Measurements from ENCODE around the gene SLC40A1.

The SLC40A1 gene

DNA sequence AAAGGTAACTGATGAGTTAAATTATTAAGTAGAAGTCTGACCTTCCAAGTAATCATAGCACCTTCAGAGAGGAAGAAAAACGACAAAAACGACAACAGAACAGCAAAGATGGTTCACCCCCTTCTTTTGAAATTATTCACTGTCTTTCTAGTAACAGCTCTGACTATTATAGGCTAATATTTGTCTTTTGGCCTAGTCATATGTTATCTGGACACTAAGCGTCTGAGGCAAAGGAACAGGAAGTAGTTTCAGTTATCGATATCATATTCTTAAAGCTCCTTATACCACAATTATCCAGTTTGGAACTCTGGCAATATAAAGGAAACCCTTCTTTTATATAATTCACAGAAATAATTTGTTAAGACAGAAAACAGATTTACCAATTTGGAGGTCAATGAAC lies 27.6 kb upstream of the SLC40A1 start:
- TF ChIP-seq SIN3A (IDR thresholded peaks at IDR 0.05; ENCODE audit: borderline replicate concordance, insufficient read depth, low read length) (no peak), POLR2AphosphoS5 (IDR thresholded peaks at IDR 0.05; ENCODE audit: low read depth, low read length) (no peak), TAF1 (IDR thresholded peaks at IDR 0.05; ENCODE audit: borderline replicate concordance, insufficient read depth, low read length) (no peak), FOXP2 (optimal IDR thresholded peaks at IDR 0.05; ENCODE audit: borderline replicate concordance, extremely low read depth, extremely low read length, insufficient read depth) (no peak)
- TF ChIP-seq, protein P1, sequence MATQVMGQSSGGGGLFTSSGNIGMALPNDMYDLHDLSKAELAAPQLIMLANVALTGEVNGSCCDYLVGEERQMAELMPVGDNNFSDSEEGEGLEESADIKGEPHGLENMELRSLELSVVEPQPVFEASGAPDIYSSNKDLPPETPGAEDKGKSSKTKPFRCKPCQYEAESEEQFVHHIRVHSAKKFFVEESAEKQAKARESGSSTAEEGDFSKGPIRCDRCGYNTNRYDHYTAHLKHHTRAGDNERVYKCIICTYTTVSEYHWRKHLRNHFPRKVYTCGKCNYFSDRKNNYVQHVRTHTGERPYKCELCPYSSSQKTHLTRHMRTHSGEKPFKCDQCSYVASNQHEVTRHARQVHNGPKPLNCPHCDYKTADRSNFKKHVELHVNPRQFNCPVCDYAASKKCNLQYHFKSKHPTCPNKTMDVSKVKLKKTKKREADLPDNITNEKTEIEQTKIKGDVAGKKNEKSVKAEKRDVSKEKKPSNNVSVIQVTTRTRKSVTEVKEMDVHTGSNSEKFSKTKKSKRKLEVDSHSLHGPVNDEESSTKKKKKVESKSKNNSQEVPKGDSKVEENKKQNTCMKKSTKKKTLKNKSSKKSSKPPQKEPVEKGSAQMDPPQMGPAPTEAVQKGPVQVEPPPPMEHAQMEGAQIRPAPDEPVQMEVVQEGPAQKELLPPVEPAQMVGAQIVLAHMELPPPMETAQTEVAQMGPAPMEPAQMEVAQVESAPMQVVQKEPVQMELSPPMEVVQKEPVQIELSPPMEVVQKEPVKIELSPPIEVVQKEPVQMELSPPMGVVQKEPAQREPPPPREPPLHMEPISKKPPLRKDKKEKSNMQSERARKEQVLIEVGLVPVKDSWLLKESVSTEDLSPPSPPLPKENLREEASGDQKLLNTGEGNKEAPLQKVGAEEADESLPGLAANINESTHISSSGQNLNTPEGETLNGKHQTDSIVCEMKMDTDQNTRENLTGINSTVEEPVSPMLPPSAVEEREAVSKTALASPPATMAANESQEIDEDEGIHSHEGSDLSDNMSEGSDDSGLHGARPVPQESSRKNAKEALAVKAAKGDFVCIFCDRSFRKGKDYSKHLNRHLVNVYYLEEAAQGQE (IDR thresholded peaks at IDR 0.05; ENCODE audit: insufficient read depth in 1 of 2, low read depth in 2 of 2, low read length in 2 of 2) = no peak

DNA sequence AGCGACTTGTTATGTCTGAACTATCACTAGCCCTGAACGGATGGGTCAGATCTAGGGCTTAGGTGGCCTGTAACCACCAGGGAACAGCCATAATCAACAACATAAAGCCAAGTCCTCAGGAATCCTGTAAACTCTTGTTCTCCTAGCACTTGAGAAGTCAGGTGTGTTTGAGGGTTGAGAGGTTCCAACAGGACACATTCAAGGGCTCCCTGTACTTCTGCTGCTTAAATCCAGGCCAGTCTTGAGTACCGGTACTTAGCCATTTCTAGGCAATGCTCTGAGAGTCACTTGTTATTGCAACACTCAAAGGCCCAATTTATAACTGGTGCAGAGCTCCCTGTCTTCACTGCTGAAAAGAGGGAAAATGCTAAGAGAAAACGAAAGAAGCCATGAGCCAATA lies 21.6 kb upstream of the SLC40A1 start:
- TF ChIP-seq SIN3A (IDR thresholded peaks at IDR 0.05; ENCODE audit: borderline replicate concordance, insufficient read depth, low read length) = no peak
- TF ChIP-seq, protein P1 (IDR thresholded peaks at IDR 0.05; ENCODE audit: insufficient read depth in 1 of 2, low read depth in 2 of 2, low read length in 2 of 2) = no peak
- no peak for TF ChIP-seq POLR2AphosphoS5 (IDR thresholded peaks at IDR 0.05; ENCODE audit: low read depth, low read length)
- no peak for TF ChIP-seq TAF1 (IDR thresholded peaks at IDR 0.05; ENCODE audit: borderline replicate concordance, insufficient read depth, low read length)
- TF ChIP-seq FOXP2 (optimal IDR thresholded peaks at IDR 0.05; ENCODE audit: borderline replicate concordance, extremely low read depth, extremely low read length, insufficient read depth) = no peak

DNA sequence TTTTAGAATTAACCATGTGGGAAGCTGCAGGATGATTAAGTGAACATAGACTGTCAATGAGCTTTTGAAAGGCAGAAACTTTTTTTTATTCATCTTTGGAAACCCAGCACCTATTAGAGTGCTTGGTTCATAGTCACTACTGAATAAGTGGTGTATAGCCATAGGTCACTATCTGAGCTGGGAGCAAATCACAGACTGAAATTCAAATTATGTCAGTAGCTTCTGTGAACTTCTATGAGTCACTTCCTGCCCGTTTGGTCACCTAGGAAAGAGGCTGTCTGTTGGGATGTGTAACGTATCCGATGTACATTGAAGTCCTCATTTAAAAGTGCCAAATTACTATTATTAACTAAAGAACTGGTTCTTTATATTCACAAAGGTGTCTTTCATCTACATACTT lies 20.5 kb upstream of the SLC40A1 start:
- no peak for TF ChIP-seq POLR2AphosphoS5 (IDR thresholded peaks at IDR 0.05; ENCODE audit: low read depth, low read length)
- no peak for TF ChIP-seq TAF1 (IDR thresholded peaks at IDR 0.05; ENCODE audit: borderline replicate concordance, insufficient read depth, low read length)
- TF ChIP-seq FOXP2 (optimal IDR thresholded peaks at IDR 0.05; ENCODE audit: borderline replicate concordance, extremely low read depth, extremely low read length, insufficient read depth) = no peak
- TF ChIP-seq, protein P1 (IDR thresholded peaks at IDR 0.05; ENCODE audit: insufficient read depth in 1 of 2, low read depth in 2 of 2, low read length in 2 of 2) = no peak
- TF ChIP-seq SIN3A (IDR thresholded peaks at IDR 0.05; ENCODE audit: borderline replicate concordance, insufficient read depth, low read length) = no peak

DNA sequence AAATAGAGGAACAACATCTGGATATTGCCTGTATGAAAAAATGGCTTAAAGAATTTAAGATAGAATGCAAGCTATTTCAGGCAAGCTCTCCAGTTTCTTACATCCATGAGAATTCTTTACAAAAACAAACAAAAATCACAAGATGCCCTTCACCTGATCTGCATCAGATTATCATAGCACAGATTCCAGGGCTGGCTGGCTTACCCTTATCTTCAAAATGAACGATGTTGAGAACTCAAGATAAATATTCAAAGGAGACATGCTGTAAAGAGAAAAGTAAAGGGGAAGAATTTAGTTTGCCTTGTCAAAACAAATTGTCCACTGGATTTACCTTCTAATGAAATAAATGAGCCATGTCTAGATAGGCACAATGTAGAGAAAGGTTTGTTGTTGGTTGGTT lies 18.7 kb upstream of the SLC40A1 start:
- TF ChIP-seq TAF1 (IDR thresholded peaks at IDR 0.05; ENCODE audit: borderline replicate concordance, insufficient read depth, low read length) = no peak
- TF ChIP-seq SIN3A (IDR thresholded peaks at IDR 0.05; ENCODE audit: borderline replicate concordance, insufficient read depth, low read length) = no peak
- no peak for TF ChIP-seq FOXP2 (optimal IDR thresholded peaks at IDR 0.05; ENCODE audit: borderline replicate concordance, extremely low read depth, extremely low read length, insufficient read depth)
- TF ChIP-seq POLR2AphosphoS5 (IDR thresholded peaks at IDR 0.05; ENCODE audit: low read depth, low read length) = no peak
- TF ChIP-seq, protein P1 (IDR thresholded peaks at IDR 0.05; ENCODE audit: insufficient read depth in 1 of 2, low read depth in 2 of 2, low read length in 2 of 2) = no peak

DNA sequence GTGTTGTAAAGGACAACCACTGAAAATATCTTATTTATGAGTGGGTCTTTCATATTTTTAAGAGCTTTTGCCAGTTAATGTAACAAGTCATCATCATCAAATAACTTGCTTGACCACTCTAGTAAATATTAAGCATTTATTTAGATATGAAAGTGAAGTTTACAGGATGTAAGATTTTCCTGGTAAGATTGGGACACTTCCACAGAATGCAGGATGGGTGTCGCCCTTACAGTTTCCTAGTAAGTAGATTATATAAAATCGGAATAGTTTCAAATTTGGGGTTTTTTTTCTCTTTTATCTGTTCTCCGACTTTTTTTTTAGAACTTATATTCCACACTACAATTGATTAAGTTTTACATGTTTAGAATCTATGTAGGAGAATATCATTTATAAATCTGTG lies 14.8 kb upstream of the SLC40A1 start:
- no peak for TF ChIP-seq FOXP2 (optimal IDR thresholded peaks at IDR 0.05; ENCODE audit: borderline replicate concordance, extremely low read depth, extremely low read length, insufficient read depth)
- no peak for TF ChIP-seq SIN3A (IDR thresholded peaks at IDR 0.05; ENCODE audit: borderline replicate concordance, insufficient read depth, low read length)
- TF ChIP-seq, protein P1 (IDR thresholded peaks at IDR 0.05; ENCODE audit: insufficient read depth in 1 of 2, low read depth in 2 of 2, low read length in 2 of 2) = no peak
- TF ChIP-seq POLR2AphosphoS5 (IDR thresholded peaks at IDR 0.05; ENCODE audit: low read depth, low read length) = no peak
- no peak for TF ChIP-seq TAF1 (IDR thresholded peaks at IDR 0.05; ENCODE audit: borderline replicate concordance, insufficient read depth, low read length)
